OCI-LY1 (cell line): Measurements from ENCODE around the gene FURIN.

Experiments
- CTCF ChIP-seq: fragments of 200-600 bp; sonication (generic), shearing (Covaris generic); IDR thresholded peaks from 2 replicates; pipeline ENCODE4 v1.5.1; 2017; ENCODE audit warnings: mild to moderate bottlenecking, antibody characterized with exemption, low read length, moderate library complexity, mixed read lengths
- EZH2 ChIP-seq: fragments of 200-600 bp; sonication (generic), shearing (Covaris generic); IDR thresholded peaks from 2 replicates; pipeline ENCODE4 v1.8.0; 2017; ENCODE audit warnings: borderline replicate concordance, mixed run types, mild to moderate bottlenecking, antibody characterized with exemption, low read length, moderate library complexity, mixed read lengths

DNA sequence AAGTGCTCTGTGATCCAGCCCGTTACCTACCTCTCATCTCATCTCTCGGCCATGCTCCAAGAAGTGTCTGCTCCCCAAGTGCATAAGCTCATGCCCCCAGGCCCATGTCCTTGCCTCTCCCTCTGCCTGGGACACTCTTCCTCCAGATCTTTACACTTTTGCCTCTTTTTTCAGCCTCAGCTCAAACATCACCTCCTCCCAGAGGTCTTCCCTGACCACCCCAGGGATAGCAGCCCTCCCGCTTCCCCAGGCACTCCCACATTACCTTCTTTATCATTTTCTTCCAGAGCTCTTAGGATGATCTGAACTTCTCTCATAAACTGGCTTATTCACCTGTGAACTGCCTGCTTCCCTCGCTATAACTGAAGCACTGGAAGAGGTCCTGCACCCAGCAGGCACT is 2.7 kb upstream of the FURIN start:
- TF ChIP-seq CTCF (no peak), EZH2 (no peak)
